Measurements from ENCODE around the gene ARHGAP42. TPM values are rescaled to one million over a fixed set of nuclear protein-coding genes. Genes with fewer than 3 reads are reported as not detected.

Gene ARHGAP42
- total RNA-seq, 1 experiment from 2014 or later: 39.1 TPM

DNA sequence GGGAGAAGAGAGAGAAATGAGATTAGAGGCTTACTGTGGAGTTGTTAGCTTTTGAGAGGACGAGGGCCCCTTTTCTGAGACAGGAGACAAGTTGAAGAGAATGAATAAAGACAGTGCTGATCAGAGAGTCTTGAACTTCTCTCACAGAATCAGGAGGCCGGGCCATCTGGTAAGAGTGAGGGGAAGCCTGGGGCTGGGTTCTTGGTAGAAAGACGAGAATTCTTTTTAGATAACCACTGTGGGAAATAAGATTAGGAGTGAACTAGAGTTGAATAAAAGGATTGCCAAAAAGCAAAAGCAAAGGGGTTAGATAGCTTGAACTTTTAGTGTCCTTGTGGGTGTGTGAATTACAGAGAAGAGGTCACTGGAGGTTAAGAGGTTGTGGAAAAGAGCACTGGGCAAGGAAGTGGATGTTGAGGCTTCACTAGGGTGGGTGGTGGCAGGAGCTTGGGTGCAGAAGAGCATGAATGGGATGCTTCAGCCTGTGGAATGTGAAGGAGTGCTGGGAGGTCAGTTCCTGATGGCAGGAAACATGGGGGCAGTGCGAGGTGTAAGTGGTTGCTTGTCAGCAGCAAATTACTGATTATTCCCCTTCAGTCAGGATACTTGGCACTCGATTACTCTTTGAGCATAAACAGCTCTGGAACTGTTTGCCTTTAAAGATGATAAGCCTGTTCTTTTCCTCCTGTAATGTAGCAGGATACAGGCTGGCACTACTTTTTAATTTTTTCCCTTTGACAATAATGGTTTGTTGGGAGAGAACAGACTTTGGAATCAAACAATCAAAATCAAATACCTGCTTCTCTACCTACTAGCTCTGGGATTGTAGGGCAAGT, 98.3 kb downstream of the ARHGAP42 start:
- Histone ChIP-seq H4K8ac (replicated peaks; ENCODE audit: insufficient read length, low read depth, low read length) (no peak overlapping the region), H3K4me1 (ENCODE audit: insufficient read depth, low read length) (peaks cover 8% of the 10 kb centered on the region; the same call in 1 of the 2 replicates), H3K23ac (ENCODE audit: insufficient read length, low read depth, low read length) (no peak overlapping the region), H2AFZ (ENCODE audit: low read length) (no peak overlapping the region), H3T11ph (ENCODE audit: low read length) (no peak overlapping the region), H3K4me2 (ENCODE audit: insufficient read depth, insufficient read length, low read length) (no peak overlapping the region), H4K20me1 (ENCODE audit: control insufficient read depth, insufficient read depth, insufficient read length) (no peaks in the 10 kb centered on the region), H3K14ac (ENCODE audit: insufficient read depth, low read length) (no peak overlapping the region), H3K27me3 (ENCODE audit: insufficient read depth, low read length) (no peaks in the 10 kb centered on the region), H3K9ac (ENCODE audit: extremely low read depth, insufficient read length, low read length) (no peak overlapping the region), H2AK5ac (ENCODE audit: insufficient read length, low read length) (no peak overlapping the region), H3K56ac (ENCODE audit: insufficient read length, low read depth, low read length) (no peak overlapping the region), H3K23me2 (ENCODE audit: insufficient read length, low read depth, low read length, poor library complexity, severe bottlenecking) (no peaks in the 10 kb centered on the region), H3K79me2 (ENCODE audit: insufficient read depth, low read length) (peaks cover 1% of the 10 kb centered on the region; the same call in 1 of the 2 replicates), H2BK5ac (ENCODE audit: insufficient read length, low read length) (no peak overlapping the region), H3K18ac (ENCODE audit: insufficient read length, low read depth, low read length) (no peak overlapping the region), H2BK12ac (ENCODE audit: insufficient read length, low read depth, low read length) (no peak overlapping the region), H2BK20ac (ENCODE audit: low read depth, low read length, poor library complexity, severe bottlenecking) (no peak overlapping the region), H3K27ac (ENCODE audit: insufficient read length, low read depth, low read length) (no peak overlapping the region), H4K5ac (ENCODE audit: insufficient read length, low read depth, low read length) (no peak overlapping the region), H3K9me3 (ENCODE audit: control insufficient read depth, low read depth, low read length) (no peaks in the 10 kb centered on the region), H3K79me1 (ENCODE audit: insufficient read depth, low read depth, low read length, poor library complexity, severe bottlenecking) (no peaks in the 10 kb centered on the region), H4K91ac (ENCODE audit: insufficient read length, low read depth, low read length) (no peak overlapping the region), H2BK120ac (ENCODE audit: low read depth, low read length, poor library complexity, severe bottlenecking) (no peak overlapping the region), H2BK15ac (ENCODE audit: low read depth, low read length) (no peak overlapping the region), H3K4ac (ENCODE audit: low read depth, low read length) (no peak overlapping the region)
- H3K27me3 Mint-ChIP-seq (ENCODE audit: low read depth): no peaks in the 10 kb centered on the region
- no CpG with 5 or more reads among the region's 5 CpGs for WGBS (ENCODE audit: extremely low coverage, insufficient read length, low lambda C conversion rate)
- peaks cover 2 to 19% (median 4%) of the 10 kb centered on the region in 3 experiments; a peak in 5 of 7 replicates for H3K36me3 Mint-ChIP-seq (ENCODE audit: insufficient read depth in 1 of 3, low read depth in 3 of 3)
- peak; percentile 45 for DNase-seq
- peaks cover 37 to 41% of the 10 kb centered on the region in 2 experiments for H3K4me1 Mint-ChIP-seq
- no peaks in the 10 kb centered on the region; a peak in 1 of 5 replicates for H3K9me3 Mint-ChIP-seq
- no peak for TF ChIP-seq CTCF (conservative IDR thresholded peaks at IDR 0.05)
- no peak overlapping the region for H3K4me3 Mint-ChIP-seq
- no peak overlapping the region for H3K27ac Mint-ChIP-seq

Data from H9 (cell line).